ENCODE results near the gene UCKL1.
"Not testable (repeated sequence)": the region's sequence is repeated elsewhere in the genome, so short reads cannot be mapped to it uniquely, and the experiment has no call there.

Gene UCKL1

GRCh38 chr20:63963348-63963741, 7.1 kb upstream of the UCKL1 start:
- no peak overlapping the region for H2AFZ ChIP-seq (ENCODE audit: low read depth, low read length, severe bottlenecking)
- no peaks in the 10 kb centered on the region for H3K9me2 ChIP-seq (replicated peaks; ENCODE audit: insufficient read depth, low read length)
- no peak overlapping the region for H3K4me2 ChIP-seq (ENCODE audit: low read depth, low read length, poor library complexity, severe bottlenecking)
- H3K4me3 ChIP-seq (ENCODE audit: insufficient read depth, low read length, poor library complexity, severe bottlenecking): no peak overlapping the region
- no peaks in the 10 kb centered on the region for H3F3A ChIP-seq (ENCODE audit: insufficient read depth)
- H4K20me1 ChIP-seq (ENCODE audit: low read depth, low read length): no peaks in the 10 kb centered on the region
- peaks cover 15% of the 10 kb centered on the region; the same call in 1 of the 2 replicates for H3K9me3 ChIP-seq (ENCODE audit: insufficient read depth, low read length)
- TF ChIP-seq EZH2phosphoT487 (conservative IDR thresholded peaks at IDR 0.05; ENCODE audit: low read length) (no peak), CTCF (IDR thresholded peaks at IDR 0.05; ENCODE audit: insufficient read depth, low read length, poor library complexity, severe bottlenecking) (no peak)
- no peak overlapping the region for H3K9ac ChIP-seq (ENCODE audit: low read length)
- no peaks in the 10 kb centered on the region for H3K36me3 ChIP-seq (ENCODE audit: low read length)
- H3K27ac ChIP-seq (ENCODE audit: low read depth, low read length): no peak overlapping the region
- no peaks in the 10 kb centered on the region for H3K79me2 ChIP-seq (ENCODE audit: insufficient read depth, low read length)
- H3K27me3 ChIP-seq (ENCODE audit: low read length): no peaks in the 10 kb centered on the region

- Histone ChIP-seq H3F3A (ENCODE audit: insufficient read depth) (no peaks in the 10 kb centered on the region), H3K27ac (ENCODE audit: low read depth, low read length) (no peak overlapping the region), H3K4me3 (ENCODE audit: insufficient read depth, low read length, poor library complexity, severe bottlenecking) (no peak overlapping the region), H3K9me3 (ENCODE audit: insufficient read depth, low read length) (peaks cover 15% of the 10 kb centered on the region; the same call in 1 of the 2 replicates), H4K20me1 (ENCODE audit: low read depth, low read length) (no peaks in the 10 kb centered on the region), H3K4me2 (ENCODE audit: low read depth, low read length, poor library complexity, severe bottlenecking) (no peak overlapping the region), H3K79me2 (ENCODE audit: insufficient read depth, low read length) (no peaks in the 10 kb centered on the region), H3K27me3 (ENCODE audit: low read length) (no peaks in the 10 kb centered on the region), H3K9ac (ENCODE audit: low read length) (no peak overlapping the region), H3K36me3 (ENCODE audit: low read length) (no peaks in the 10 kb centered on the region), H2AFZ (ENCODE audit: low read depth, low read length, severe bottlenecking) (no peak overlapping the region), H3K9me2 (replicated peaks; ENCODE audit: insufficient read depth, low read length) (no peaks in the 10 kb centered on the region)
- TF ChIP-seq EZH2phosphoT487 (conservative IDR thresholded peaks at IDR 0.05; ENCODE audit: low read length) (no peak), CTCF (IDR thresholded peaks at IDR 0.05; ENCODE audit: insufficient read depth, low read length, poor library complexity, severe bottlenecking) (no peak)
These were observed 6.5 kb upstream of the UCKL1 start for GRCh38 chr20:63962426-63963347.

GRCh38 chr20:63961664-63962425, 5.6 kb upstream of the UCKL1 start:
- H3K4me2 ChIP-seq (ENCODE audit: low read depth, low read length, poor library complexity, severe bottlenecking): no peak overlapping the region
- no peaks in the 10 kb centered on the region for H3K36me3 ChIP-seq (ENCODE audit: low read length)
- no peak for TF ChIP-seq EZH2phosphoT487 (conservative IDR thresholded peaks at IDR 0.05; ENCODE audit: low read length)
- no peak for TF ChIP-seq CTCF (IDR thresholded peaks at IDR 0.05; ENCODE audit: insufficient read depth, low read length, poor library complexity, severe bottlenecking)

GRCh38 chr20:63960654-63961621, 4.7 kb upstream of the UCKL1 start:
- H3F3A ChIP-seq (ENCODE audit: insufficient read depth); H3K27me3 ChIP-seq (ENCODE audit: low read length); H3K9me3 ChIP-seq (ENCODE audit: insufficient read depth, low read length); H3K36me3 ChIP-seq (ENCODE audit: low read length); H4K20me1 ChIP-seq (ENCODE audit: low read depth, low read length); H3K27ac ChIP-seq (ENCODE audit: low read depth, low read length); H3K79me2 ChIP-seq (ENCODE audit: insufficient read depth, low read length); H2AFZ ChIP-seq (ENCODE audit: low read depth, low read length, severe bottlenecking); H3K9me2 ChIP-seq (replicated peaks; ENCODE audit: insufficient read depth, low read length); H3K9ac ChIP-seq (ENCODE audit: low read length); H3K4me2 ChIP-seq (ENCODE audit: low read depth, low read length, poor library complexity, severe bottlenecking); H3K4me3 ChIP-seq (ENCODE audit: insufficient read depth, low read length, poor library complexity, severe bottlenecking): not testable (repeated sequence)

More at GRCh38 chr20:63961664-63962425, 5.6 kb upstream of the UCKL1 start:
- Histone ChIP-seq H3F3A (ENCODE audit: insufficient read depth) (peaks cover 2% of the 10 kb centered on the region; the same call in 1 of the 2 replicates), H2AFZ (ENCODE audit: low read depth, low read length, severe bottlenecking) (no peak overlapping the region), H3K27me3 (ENCODE audit: low read length) (no peaks in the 10 kb centered on the region), H3K27ac (ENCODE audit: low read depth, low read length) (no peak overlapping the region), H3K9ac (ENCODE audit: low read length) (no peak overlapping the region), H3K4me3 (ENCODE audit: insufficient read depth, low read length, poor library complexity, severe bottlenecking) (no peak overlapping the region), H3K79me2 (ENCODE audit: insufficient read depth, low read length) (no peaks in the 10 kb centered on the region), H4K20me1 (ENCODE audit: low read depth, low read length) (no peaks in the 10 kb centered on the region), H3K9me3 (ENCODE audit: insufficient read depth, low read length) (peaks cover 14% of the 10 kb centered on the region; the same call in 1 of the 2 replicates), H3K9me2 (replicated peaks; ENCODE audit: insufficient read depth, low read length) (no peaks in the 10 kb centered on the region)
